Measurements from ENCODE around the gene PTEN.

Gene PTEN

DNA sequence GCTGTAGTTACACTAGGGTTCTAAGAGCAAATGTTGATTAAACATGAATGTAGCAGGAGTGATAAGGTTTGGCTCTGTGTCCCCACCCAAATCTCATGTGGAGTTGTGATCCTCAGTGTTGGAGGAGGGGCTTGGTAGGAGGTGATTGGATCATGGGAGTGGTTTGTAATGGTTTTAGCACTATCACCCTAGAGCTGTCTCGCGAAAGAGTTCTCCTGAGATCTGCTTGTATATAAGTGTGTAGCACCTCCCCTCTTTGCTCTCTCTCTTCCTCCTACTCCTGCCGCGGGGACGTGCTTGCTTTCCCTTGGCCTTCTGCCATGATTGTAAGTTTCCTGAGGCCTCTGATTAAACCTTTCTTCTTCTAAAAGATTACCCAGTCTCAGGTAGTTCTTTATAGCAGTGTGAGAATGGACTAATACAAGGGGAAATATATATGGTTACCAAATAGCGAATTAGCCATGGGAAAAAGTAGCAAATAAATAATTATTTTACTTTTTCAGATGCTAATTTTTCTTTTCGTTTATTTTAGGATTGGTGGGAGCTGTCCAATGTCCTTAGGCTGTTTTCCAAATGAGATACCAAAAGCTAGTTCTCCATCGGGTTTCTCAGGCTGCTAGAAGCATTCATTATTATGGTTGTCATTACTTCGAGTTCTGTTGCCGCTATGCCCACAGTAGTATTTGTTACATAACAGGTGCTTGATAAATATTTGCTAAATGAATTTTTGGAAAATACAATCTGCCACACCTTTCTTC, 58.7 kb downstream of the PTEN start:
- no peaks in the 10 kb centered on the region for H3K9me2 ChIP-seq (replicated peaks; ENCODE audit: insufficient read depth, low read length)
- H3K4me1 ChIP-seq (ENCODE audit: low read length) = peaks cover 24% of the 10 kb centered on the region
- H3K27ac ChIP-seq (ENCODE audit: low read length) = no peak overlapping the region
- no peaks in the 10 kb centered on the region for H3K27me3 ChIP-seq (replicated peaks; ENCODE audit: insufficient read depth, low read length)
- H3K9ac ChIP-seq (ENCODE audit: low read length) = no peak overlapping the region
- peaks cover 6% of the 10 kb centered on the region for H4K20me1 ChIP-seq (ENCODE audit: insufficient read depth, low read length)
- H2AFZ ChIP-seq (ENCODE audit: low read length) = no peak overlapping the region
- peaks cover 2% of the 10 kb centered on the region; the same call in 1 of the 2 replicates for H3F3A ChIP-seq (ENCODE audit: insufficient read depth, low read length)
- TF ChIP-seq, protein P1, sequence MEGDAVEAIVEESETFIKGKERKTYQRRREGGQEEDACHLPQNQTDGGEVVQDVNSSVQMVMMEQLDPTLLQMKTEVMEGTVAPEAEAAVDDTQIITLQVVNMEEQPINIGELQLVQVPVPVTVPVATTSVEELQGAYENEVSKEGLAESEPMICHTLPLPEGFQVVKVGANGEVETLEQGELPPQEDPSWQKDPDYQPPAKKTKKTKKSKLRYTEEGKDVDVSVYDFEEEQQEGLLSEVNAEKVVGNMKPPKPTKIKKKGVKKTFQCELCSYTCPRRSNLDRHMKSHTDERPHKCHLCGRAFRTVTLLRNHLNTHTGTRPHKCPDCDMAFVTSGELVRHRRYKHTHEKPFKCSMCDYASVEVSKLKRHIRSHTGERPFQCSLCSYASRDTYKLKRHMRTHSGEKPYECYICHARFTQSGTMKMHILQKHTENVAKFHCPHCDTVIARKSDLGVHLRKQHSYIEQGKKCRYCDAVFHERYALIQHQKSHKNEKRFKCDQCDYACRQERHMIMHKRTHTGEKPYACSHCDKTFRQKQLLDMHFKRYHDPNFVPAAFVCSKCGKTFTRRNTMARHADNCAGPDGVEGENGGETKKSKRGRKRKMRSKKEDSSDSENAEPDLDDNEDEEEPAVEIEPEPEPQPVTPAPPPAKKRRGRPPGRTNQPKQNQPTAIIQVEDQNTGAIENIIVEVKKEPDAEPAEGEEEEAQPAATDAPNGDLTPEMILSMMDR (IDR thresholded peaks at IDR 0.05; ENCODE audit: low read length) = no peak
- no peak for TF ChIP-seq EZH2 (optimal IDR thresholded peaks at IDR 0.05; ENCODE audit: low read depth, low read length)
- TF ChIP-seq EZH2phosphoT487 (IDR thresholded peaks at IDR 0.05; ENCODE audit: low read length) = no peak
- no peak overlapping the region for H3K4me2 ChIP-seq (ENCODE audit: low read depth, low read length)
- peaks cover 100% of the 10 kb centered on the region for H3K79me2 ChIP-seq (ENCODE audit: low read length)
- no peaks in the 10 kb centered on the region for H3K9me3 ChIP-seq (replicated peaks; ENCODE audit: insufficient read depth, low read length)
- H3K36me3 ChIP-seq (replicated peaks; ENCODE audit: insufficient read depth, low read length) = no peaks in the 10 kb centered on the region
- no peak for DNase-seq
- H3K4me3 ChIP-seq (ENCODE audit: low read length) = no peak overlapping the region

DNA sequence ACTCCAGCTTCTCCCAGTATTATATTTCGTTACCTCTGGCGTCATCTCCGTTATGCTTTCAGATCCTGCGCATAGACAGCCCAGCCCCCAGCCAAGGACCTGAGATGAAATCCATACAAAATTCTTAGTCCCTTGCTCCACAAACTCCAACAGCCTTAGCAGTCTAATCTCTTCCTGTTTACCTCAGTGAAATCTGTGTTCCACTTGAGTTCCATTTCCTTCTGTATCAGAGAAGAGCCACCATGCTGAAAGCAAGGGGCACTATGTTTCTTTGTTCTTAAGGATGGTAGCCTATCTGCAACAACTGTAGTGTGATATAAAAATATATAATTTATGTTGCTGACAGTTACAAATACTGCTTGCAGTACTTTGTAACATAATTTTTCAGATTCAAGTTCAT, 59.8 kb downstream of the PTEN start:
- H2AFZ ChIP-seq (ENCODE audit: low read length) = no peak overlapping the region
- no peaks in the 10 kb centered on the region for H3K27me3 ChIP-seq (replicated peaks; ENCODE audit: insufficient read depth, low read length)
- peaks cover 100% of the 10 kb centered on the region for H3K79me2 ChIP-seq (ENCODE audit: low read length)
- no peak for DNase-seq
- peaks cover 2% of the 10 kb centered on the region; the same call in 1 of the 2 replicates for H3F3A ChIP-seq (ENCODE audit: insufficient read depth, low read length)
- H4K20me1 ChIP-seq (ENCODE audit: insufficient read depth, low read length) = peaks cover 6% of the 10 kb centered on the region
- H3K4me2 ChIP-seq (ENCODE audit: low read depth, low read length) = no peak overlapping the region
- H3K4me1 ChIP-seq (ENCODE audit: low read length) = peaks cover 29% of the 10 kb centered on the region
- no peak overlapping the region for H3K9ac ChIP-seq (ENCODE audit: low read length)
- TF ChIP-seq, protein P1 (IDR thresholded peaks at IDR 0.05; ENCODE audit: low read length) = no peak
- no peak for TF ChIP-seq EZH2phosphoT487 (IDR thresholded peaks at IDR 0.05; ENCODE audit: low read length)
- H3K4me3 ChIP-seq (ENCODE audit: low read length) = no peak overlapping the region
- H3K9me3 ChIP-seq (replicated peaks; ENCODE audit: insufficient read depth, low read length) = no peaks in the 10 kb centered on the region
- H3K36me3 ChIP-seq (replicated peaks; ENCODE audit: insufficient read depth, low read length) = no peaks in the 10 kb centered on the region
- no peak overlapping the region for H3K27ac ChIP-seq (ENCODE audit: low read length)
- H3K9me2 ChIP-seq (replicated peaks; ENCODE audit: insufficient read depth, low read length) = no peaks in the 10 kb centered on the region

DNA sequence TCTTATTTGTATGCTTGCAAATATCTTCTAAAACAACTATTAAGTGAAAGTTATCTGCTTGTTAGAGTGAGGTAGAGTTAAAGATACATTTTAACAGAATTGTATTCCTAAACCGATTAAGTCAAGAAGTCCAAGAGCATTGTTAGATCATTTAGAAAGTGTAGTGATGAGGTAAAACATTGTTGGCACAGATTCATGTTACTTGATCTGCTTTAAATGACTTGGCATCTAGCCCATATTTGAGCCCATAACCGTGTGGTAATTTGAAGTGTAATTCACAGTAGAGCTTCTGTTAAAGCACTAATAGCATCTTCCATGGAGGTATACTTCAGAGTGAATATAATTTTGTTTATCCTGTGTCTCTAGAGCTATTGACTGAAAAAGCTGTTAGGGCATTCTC, 62.1 kb downstream of the PTEN start:
- DNase-seq = no peak
- no peak overlapping the region for H3K4me2 ChIP-seq (ENCODE audit: low read depth, low read length)
- no peak overlapping the region for H3K9ac ChIP-seq (ENCODE audit: low read length)
- peaks cover 100% of the 10 kb centered on the region for H3K79me2 ChIP-seq (ENCODE audit: low read length)
- H3K9me2 ChIP-seq (replicated peaks; ENCODE audit: insufficient read depth, low read length) = no peaks in the 10 kb centered on the region
- H3K9me3 ChIP-seq (replicated peaks; ENCODE audit: insufficient read depth, low read length) = no peaks in the 10 kb centered on the region
- peaks cover 14% of the 10 kb centered on the region for H4K20me1 ChIP-seq (ENCODE audit: insufficient read depth, low read length)
- no peaks in the 10 kb centered on the region for H3K36me3 ChIP-seq (replicated peaks; ENCODE audit: insufficient read depth, low read length)
- no peak overlapping the region for H3K4me3 ChIP-seq (ENCODE audit: low read length)
- H3K27ac ChIP-seq (ENCODE audit: low read length) = no peak overlapping the region
- no peak overlapping the region for H2AFZ ChIP-seq (ENCODE audit: low read length)
- H3F3A ChIP-seq (ENCODE audit: insufficient read depth, low read length) = peaks cover 2% of the 10 kb centered on the region; the same call in 1 of the 2 replicates
- no peaks in the 10 kb centered on the region for H3K27me3 ChIP-seq (replicated peaks; ENCODE audit: insufficient read depth, low read length)
- peaks cover 44% of the 10 kb centered on the region for H3K4me1 ChIP-seq (ENCODE audit: low read length)
- TF ChIP-seq, protein P1 (IDR thresholded peaks at IDR 0.05; ENCODE audit: low read length) = no peak
- no peak for TF ChIP-seq EZH2phosphoT487 (IDR thresholded peaks at IDR 0.05; ENCODE audit: low read length)
- TF ChIP-seq EZH2 (optimal IDR thresholded peaks at IDR 0.05; ENCODE audit: low read depth, low read length) = no peak
